RWPE1 (cell line): ENCODE measurements around the gene ENPEP.

Experiments
- CTCF ChIA-PET: fragments of 350-600 bp; sonication (Branson Sonifier 250); formaldehyde crosslinking; extraction: SDS; loops from one replicate; lab custom pipeline; 2021; lab: Yijun Ruan, JAX
- POLR2A ChIA-PET: fragments of 400-600 bp; formaldehyde crosslinking; extraction: SDS; loops from one replicate; lab custom pipeline; 2020; ENCODE audit warnings: antibody characterized with exemption; ENCODE audit not compliant: low non-redundant PET; lab: Yijun Ruan, JAX
- DNase-seq: peaks from one replicate; pipeline ENCODE4 v3.0.0; 2012; ENCODE audit warnings: low spot score
- H3K27ac ChIP-seq: fragments of 450-650 bp; 2 replicates; pipeline ENCODE4 v1.5.1; 2017
- TF ChIP-seq, protein P1 (sequence below): fragments of 450-650 bp; conservative IDR thresholded peaks from 2 replicates; pipeline ENCODE4 v1.5.1; 2017; ENCODE audit warnings: low read depth, mild to moderate bottlenecking

The ENPEP gene

GRCh38 chr4:110532901-110533589 is 57.1 kb downstream of the ENPEP start:
- POLR2A ChIA-PET, result no interaction called here
- TF ChIP-seq, protein P1, sequence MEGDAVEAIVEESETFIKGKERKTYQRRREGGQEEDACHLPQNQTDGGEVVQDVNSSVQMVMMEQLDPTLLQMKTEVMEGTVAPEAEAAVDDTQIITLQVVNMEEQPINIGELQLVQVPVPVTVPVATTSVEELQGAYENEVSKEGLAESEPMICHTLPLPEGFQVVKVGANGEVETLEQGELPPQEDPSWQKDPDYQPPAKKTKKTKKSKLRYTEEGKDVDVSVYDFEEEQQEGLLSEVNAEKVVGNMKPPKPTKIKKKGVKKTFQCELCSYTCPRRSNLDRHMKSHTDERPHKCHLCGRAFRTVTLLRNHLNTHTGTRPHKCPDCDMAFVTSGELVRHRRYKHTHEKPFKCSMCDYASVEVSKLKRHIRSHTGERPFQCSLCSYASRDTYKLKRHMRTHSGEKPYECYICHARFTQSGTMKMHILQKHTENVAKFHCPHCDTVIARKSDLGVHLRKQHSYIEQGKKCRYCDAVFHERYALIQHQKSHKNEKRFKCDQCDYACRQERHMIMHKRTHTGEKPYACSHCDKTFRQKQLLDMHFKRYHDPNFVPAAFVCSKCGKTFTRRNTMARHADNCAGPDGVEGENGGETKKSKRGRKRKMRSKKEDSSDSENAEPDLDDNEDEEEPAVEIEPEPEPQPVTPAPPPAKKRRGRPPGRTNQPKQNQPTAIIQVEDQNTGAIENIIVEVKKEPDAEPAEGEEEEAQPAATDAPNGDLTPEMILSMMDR, result no peak
- no peak for DNase-seq
- CTCF ChIA-PET, result interaction anchor here (0.6 to 0.7 kb wide), 2 partner anchors 11 to 529 kb away, joined by 3 read pairs; no protein-coding TSS in a partner anchor
- H3K27ac ChIP-seq, result no peak overlapping the region

- TF ChIP-seq, protein P1, result no peak
- POLR2A ChIA-PET, result no interaction called here
- no peak overlapping the region for H3K27ac ChIP-seq
- CTCF ChIA-PET, result no interaction called here
- no peak for DNase-seq
Measured at GRCh38 chr4:110533590-110533910, 57.6 kb downstream of the ENPEP start.

DNA sequence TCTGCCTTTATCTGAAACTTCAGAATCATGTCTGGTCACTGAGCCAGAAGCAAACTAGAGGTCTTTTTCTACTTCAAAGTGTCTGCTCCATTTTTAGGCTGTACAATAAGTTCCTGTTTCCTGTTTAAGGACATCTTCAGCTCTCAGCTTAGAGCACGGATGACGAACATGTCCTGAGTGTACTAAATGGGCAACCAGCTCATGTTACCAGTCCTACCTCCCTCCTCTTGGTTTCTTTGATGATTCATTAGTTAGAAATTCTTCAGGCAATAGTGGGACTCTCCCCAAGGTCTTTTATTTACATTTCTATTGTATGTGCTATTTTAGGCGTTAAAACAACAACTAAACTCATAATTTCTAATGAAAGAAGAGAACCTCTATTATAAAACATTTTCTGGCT is 58.0 kb downstream of the ENPEP start:
- DNase-seq, result peak; percentile 86
- ChIA-PET CTCF (no interaction called here), POLR2A (no interaction called here)
- no peak overlapping the region for H3K27ac ChIP-seq
- TF ChIP-seq, protein P1, result no peak

GRCh38 chr4:110540581-110540980 is 64.6 kb downstream of the ENPEP start:
- TF ChIP-seq, protein P1, result no peak
- no peak overlapping the region for H3K27ac ChIP-seq
- CTCF ChIA-PET, result no interaction called here
- POLR2A ChIA-PET, result no interaction called here
- no peak for DNase-seq

DNA sequence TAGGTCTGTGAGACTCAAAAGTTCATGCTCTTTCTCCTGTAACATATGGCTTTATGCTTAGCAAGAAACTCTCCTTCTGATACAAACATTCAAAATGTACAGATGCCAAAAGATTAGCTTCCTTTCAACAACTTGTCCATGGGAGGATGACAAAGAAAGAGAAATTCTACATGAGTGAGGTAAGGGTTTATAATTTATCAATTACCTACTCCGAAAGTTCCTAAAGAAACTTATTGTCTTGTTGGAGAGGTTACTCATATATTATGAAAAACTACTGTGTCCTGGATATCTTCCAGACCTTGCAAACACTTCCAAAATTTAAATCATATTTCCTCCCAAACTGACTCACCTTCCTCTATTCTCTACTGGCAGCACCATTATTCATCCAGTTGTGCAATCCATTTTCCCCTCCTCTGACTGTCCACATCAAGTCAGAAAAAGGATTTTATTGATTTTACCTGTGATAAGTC is 65.1 kb downstream of the ENPEP start:
- CTCF ChIA-PET, result no interaction called here
- H3K27ac ChIP-seq, result no peak overlapping the region
- TF ChIP-seq, protein P1, result no peak
- DNase-seq, result peak; percentile 72
- POLR2A ChIA-PET, result no interaction called here

DNA sequence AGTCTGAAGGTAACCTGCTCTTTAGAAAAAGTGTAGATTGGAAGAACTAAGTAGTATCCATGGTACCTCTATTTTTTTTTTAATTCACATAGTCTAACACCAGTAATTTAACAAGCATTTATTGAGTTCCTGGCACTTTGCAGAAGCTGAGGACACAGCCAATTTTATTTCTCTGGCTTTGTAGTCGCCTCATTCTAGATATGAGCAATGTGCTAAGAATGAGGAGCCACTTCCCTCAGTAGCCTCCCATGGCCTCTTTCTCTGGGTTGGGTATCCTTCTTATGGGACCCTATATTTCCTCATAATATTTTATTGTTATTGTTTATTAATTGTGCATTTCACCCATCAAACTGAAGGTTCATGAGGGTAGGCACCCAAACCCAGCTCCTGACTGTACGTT is 67.6 kb downstream of the ENPEP start:
- CTCF ChIA-PET, result no interaction called here
- POLR2A ChIA-PET, result no interaction called here
- TF ChIP-seq, protein P1, result no peak
- H3K27ac ChIP-seq, result no peak overlapping the region
- no peak for DNase-seq
